GM03348 (cell line): ENCODE measurements around the gene AKT1.
"Not testable (repeated sequence)": the region's sequence is repeated elsewhere in the genome, so short reads cannot be mapped to it uniquely, and the experiment has no call there.

ENCODE experiments used
- DNase-seq: peaks from one replicate; pipeline ENCODE4 v3.0.0; 2012; ENCODE audit warnings: low spot score

The AKT1 gene

DNA sequence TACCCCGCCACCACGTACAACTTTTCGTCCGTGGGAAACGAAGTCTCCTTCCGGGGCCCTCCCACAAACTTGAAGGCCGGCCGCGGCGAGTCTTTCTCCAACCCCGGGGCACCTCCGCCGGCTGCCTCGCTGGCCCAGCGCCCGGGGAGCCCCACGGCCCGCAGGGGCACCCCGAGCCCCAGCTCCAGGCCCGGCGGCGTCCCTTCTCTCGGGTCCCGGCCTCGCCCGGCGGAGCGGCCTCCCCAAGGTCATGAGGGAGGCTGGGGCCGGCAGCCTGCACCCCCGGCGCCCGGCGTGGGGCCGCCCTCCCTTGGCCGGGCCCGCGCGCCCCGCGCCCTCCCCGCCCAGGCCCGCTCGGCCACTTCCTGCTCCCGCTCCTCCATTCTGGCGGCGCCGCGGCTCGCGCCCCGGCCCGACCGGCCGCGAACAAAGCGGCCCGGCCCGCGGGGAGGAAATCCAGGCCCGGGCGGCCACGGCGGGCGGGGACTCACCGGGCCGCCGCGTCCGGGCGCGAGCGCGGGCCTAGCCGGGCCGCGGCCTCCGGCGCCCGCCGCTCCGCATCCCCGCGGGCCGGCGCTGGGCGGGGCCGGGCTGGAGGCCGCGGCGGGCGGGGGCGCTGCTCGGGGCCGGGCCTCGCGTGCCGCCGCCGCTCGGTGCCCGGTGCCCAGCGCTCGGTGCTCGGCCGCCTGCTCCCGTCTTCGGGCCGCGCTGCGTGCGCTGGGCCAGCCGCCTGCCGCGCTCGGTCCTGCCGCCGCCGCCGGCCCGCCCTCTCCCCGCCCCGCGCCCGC lies at the start of gene AKT1:
TSS of gene AKT1 (minus strand) at position 756 of the 788 bp plus-strand sequence. CDS start 3,105 bp downstream, outside the sequence.
- peak; percentile 75 for DNase-seq

DNA sequence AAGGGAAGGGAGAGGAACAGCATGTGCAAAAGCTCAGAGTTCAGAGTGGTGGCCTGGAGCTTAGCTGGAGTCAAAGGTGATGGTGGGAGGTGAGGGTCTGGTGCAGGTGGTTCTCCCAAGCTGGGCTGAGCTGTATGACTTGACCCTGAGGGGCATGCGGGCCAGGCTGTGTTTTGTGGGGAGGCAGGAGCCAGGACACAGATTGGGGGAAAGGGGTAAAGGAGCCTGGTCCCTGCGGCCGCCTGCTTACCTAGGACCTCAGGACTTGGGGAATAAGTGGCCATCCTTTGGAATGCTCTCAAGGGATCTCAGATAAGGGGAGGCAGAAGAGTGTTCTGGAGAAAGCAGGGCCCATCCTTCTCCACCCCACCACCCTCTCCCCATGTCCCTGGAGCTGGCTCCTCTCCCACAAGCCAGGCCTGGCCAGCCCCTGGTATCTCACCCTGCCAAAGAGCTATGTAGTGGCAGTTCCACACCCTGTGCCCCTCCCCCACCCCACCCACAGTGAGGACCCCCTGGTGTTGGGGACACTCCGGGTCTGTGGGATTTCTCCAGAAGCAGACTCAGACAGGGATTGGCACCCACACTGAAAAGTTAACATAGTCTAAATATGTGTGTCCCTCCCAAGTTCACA lies 49.6 kb upstream of the AKT1 start:
- DNase-seq, result no peak

DNA sequence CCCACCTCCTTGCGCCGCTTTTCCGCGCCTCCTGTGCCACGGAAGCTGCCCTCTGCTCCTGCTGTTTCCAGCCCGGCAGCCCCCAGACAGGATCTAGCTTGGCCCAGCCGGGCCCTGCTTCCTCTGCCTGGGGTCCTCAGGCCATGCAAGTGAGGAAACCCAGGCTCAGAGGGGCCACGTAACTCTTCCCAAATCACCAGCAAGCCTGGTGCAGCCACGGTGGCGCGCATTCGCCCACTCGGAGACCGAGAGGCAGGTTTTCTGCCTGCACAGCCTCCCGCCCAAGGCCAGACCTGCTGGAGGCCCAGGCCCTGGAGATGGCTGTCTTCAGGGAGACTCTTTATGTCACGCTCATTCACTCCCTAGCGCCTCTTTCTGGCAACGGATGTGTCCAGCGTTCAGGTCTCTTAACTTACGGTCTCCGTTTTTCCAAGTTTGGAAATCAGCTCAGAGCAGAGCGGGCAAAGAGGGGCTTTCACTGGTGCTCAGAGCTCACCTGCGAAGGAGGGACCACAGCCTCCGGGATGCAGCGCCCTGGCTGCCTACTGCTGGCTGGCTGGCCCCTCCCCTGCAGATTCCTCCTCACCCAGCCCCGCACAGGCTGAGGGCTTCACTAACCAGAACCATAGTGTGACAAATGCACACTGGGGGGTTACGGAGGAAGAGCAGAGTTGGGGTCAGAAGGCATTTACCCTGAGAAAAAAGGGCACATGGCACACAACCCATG lies 48.9 kb upstream of the AKT1 start:
- no peak for DNase-seq

DNA sequence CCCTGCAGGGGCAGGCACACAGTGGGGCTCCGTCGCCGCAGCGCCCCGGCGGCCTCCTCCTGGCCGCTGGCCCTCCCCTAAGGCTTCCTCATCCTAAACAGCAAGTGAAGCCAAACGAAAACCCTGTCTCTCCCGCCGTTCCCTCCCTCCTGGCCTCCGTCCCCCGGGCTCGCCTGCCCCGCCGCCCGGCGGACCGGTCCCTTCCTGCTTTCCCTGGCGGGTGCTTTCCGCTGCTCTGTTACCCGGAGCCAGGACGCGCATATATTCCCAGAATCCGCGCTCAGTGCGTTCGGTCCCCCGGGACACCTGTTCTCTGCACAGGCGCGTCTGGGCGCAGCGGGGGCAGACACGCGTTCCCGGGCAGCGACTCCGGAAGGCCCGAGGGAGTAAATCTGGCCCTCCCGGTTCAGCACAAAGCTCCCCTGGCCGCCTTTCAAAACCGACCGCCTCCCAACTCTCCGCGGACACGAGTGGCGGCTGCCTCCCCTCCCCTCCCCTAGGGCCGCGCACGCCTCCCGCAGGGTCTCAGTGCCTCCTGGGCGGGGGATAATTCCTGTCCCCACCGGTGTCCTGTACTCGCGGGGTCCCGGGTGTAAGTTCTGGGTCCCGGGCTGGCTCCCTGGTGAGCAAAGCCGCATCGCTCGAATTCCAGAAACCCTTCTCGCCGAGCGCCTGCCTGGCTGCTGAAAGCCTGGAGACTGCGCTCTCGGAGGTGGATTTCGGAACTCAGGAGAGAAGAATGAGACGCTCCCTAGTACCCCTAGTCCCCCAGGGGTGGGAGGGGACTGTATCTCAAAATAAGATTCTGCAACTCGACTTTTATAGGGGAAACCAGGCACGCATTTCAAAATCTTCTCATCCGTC lies 48.1 kb upstream of the AKT1 start:
- DNase-seq, result peak; percentile 53

DNA sequence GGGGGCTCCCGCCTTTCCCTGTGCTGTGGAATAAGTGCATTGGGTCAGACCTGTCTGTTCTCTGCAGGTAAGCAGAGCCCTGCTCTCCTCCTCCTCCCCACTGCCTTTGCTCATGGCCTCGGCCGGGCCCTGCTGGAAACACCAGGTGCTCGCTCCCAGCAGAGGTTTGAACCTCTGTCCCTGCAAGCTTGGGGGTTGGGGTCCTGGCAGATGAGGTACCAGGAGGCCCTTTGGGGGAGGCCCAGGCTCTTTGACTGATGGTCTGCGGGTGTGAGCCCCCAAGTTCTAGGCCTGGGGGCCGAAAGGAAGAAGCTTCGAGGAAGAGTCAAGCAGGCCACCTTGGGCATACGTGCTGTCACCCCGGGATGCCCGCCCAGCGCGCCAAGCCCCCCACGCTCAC lies 47.5 kb upstream of the AKT1 start:
- DNase-seq, result no peak

DNA sequence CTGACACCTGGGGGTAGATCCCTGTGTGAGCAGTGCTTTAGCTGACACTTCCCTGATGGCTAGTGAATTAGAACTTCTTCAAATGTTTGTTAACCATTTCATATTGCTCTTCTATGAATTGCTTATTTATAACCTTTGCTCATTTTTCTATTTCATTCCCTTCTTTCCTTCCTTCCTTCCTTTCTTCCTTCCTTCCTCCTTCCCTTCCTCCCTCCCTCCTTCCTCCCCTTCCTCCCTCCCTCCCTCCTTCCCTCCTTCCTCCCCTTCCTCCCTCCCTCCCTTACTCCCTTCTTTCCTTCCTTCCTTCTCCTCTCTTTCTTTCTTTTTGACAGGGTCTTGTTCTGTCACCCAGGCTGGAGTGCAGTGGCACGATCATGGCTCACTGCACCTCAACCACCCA lies 46.2 kb upstream of the AKT1 start:
- no peak for DNase-seq

DNA sequence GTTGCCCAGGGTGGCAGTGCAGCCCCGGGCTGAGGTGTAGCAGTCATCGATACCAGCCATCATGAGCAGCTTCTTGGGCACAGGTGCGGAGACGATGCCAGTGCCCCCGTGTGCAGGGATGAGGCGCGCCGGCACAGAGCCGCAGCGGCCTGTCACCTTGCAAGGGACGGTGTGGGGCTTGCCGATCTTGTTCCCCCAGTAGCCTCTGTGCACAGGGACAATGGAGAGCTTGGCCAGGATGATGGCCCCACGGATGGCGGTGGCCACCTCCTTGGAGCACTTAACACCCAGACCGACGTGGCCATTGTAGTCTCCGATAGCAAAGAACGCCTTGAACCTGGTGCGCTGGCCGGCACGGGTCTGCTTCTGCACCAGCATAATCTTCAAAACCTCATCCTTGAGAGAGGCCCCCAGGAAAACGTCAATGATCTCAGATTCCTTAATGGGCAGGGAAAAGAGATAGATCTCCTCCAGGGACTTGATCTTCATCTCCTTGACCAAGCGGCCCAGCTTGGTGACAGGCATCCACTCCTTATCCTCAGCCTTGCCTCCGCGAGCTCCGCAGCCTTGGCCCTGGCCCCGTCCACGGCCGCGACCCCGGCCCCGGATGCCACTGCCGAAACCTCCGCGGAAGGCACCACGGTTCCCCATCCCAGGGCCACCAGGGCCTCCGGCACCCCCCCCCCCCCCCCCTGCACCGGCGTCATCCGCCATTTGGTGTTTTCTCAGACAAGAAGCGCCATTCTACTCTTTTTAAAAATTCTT lies 40.8 kb upstream of the AKT1 start:
- DNase-seq, result not testable (repeated sequence)

DNA sequence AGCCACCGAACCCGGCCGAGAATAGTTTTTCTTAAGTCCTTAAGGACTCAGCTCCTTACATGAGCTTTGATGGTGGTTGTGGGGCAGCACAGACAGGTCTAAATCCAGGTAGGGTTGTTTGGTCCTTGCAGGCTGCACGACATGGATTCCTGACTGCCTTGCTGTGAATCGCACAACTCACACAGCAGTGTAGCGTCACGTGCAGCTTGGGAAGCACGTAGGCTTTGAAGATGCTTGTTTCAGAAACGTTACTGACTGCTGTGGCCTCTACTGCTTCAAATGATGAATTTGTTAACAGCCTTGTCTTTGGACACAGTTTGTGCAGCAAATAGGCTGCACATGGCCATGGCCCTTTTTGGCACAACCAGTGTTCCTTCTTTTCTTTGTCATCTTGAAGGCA lies 35.2 kb upstream of the AKT1 start:
- no peak for DNase-seq

DNA sequence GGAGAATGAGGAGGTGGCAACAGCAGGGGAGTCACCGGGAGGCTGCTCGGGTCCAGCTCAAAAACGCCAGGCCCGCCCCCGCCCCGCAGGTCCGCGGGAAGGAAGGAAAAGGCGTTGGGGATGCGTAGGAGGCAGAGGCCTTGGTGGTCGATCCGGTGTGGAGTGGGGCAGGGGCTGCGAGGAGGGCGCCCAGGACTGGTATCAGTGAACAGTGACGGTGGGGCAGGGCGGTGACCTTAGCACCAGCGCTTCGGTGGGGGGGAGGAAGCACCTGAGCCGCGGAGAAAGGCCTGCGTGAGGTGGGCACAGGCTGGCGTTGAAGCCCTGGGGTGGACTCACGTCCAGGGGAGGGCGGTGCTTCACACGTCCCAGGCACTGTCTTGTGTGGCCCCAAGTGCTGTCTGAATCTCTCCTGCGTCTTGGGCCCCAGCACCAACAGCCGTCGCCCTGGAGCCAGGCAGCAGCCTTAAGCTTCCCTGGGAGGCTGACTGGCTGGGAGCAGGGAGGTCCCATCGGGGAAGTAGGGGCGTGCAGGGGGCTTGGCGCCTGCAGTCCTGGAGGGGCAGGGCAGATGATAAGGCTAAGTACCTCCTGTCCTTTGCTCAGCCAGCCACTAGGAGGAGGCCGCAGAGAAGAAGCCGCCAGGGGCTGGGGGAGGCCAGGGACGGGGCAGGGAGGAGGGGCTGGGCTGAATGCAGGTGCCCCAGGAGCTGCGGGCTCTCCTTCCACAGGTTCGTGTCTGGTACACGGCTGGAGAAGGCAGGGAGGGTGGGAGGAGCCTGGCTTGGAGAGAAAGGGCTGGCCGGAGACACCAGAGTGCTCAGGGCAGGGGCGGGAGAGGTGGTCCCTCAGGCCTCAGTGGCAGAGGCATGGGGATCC lies 31.9 kb upstream of the AKT1 start:
- peak; percentile 77 for DNase-seq

DNA sequence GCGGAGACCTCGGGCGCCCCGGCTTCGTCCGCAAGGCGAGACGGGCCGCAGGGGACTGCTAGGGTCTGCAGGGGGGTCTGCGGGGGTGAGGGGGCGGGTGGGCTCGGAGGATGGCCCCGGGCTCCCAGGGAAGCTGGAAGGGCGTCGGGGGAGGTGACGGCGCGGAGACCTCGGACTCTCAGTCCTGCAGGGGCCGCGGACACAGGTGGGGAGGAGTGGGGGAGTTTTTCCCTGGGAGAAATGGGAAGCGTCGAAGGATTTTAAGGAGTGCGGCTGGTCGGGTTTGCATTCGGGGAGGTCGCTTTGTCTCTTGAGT lies 31.3 kb upstream of the AKT1 start:
- peak; percentile 12 for DNase-seq

DNA sequence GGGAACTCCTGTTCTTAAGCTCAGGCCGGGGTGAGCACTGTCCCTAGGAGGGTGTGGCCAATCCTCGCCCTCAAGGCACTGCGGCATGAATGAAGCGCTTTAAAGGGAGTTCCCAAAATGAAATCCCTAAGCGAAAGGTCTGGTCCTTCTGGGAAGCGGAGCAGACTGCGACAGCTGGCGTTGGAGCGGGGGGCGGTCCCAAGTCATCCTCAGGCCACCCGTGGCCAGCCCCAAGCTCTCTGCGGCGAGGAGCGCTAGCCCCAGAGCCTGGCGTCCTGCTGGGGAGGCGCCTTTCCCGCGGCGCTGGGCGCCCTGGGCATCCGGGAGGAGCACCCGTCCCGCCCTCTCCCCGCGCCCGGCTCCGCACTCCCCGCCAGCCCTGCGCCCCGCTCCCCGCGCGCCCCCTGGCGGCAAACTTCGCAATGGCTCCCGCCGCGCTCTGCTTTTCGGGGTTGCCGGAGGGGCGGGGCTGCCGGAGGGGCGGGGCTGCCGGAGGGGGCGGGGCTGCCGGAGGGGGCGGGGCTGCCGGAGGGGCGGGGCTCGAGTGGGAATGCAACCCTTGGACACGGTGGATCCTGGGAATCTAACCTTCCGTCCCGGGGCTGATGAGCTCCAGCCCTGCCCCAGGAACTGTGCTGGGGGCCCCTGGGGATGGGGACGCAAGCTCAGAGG lies 30.8 kb upstream of the AKT1 start:
- peak; percentile 96 for DNase-seq

DNA sequence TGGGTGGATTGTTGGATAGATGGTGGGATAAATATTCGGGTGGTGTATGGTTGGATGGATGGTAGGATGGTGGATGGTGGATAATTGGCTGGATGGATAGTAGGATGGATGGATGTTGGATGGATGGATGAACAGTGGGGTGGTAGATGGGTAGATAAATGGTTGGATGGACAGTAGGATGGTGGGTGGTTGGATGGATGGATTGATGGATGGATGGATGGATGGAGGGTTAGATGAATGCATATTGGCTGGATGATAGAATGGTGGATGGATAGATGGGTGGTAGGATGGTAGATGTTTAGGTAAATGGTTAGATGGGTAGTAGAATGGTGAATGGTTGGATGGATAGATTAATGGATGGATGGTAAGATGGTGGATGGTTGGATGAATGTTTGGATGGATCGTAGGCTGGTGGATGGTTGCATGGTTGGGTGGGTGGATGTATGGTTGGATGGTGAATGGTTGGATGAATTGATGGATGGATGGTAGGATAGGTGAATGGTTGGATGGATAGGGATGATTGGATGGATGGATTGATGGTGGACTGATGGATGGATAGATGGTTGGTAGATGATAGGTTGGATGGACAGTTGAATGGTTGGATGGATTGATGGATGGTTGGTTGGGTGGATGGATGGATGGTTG lies 28.9 kb upstream of the AKT1 start:
- no peak for DNase-seq

DNA sequence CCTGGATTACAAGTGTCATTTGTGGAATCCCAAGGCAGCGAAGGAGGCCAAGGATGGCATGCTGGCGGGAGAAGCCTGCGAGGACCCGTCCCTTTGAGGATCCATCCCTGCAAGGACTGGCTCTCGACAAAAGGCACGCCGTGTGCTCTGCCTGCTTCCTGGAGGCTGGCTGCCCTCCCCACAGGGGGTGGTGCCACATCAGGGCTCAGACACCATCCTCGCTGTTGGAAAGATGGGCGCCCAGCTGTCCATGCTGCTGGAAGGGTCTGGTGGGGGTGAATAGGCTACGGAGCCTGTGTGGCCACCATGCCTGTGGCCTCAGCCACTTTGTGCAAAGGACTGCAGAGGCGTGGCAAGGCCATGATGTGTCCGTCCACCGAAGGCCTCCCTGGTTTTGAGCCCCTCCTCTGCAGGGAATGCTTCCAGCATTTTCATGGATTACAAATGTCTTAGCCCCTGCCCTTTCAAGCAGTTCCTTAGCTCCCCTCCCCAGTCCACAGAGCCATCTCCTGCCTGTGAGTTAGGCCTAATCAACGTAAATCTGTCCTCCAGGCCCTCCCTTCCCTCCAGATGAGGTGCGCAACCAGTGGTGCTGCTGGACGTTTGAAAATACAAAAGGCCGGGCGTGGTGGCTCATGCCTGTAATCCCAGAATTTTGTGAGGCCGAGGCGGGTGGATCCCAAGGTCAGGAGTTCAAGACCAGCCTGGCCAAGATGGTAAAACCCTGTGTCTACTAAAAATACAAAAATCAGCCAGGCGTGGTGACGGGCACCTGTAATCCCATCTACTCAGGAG lies 27.5 kb upstream of the AKT1 start:
- no peak for DNase-seq

DNA sequence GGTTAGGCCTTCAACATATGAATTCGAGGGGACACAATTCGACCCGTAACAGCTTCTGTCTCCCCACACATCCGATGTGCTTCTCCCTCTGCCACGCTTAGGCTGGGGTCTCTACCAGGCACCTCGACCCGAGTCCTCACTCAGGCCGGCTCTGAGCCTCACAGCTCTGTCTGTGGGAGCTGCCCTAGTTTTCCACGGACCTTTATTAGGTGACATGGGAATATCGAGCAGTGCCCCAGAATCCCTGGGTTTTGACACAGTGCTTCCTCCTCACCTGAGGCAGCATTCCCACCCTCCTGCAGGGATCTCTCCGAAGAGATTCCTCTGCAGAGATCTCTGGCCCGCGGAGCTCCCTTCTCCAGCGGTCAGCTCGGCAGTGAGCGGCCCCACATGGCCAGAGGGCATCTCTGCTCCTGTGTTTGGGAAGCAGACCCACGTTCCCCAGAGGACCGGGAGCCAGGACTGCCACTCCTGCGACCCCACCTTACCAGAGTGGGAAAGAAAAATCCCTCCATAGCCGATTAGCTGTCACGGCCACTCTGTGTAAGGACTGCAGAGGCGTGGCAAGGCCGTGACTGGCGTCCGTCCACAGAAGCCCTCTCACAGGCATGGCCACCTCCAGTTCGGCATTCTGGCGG lies 26.5 kb upstream of the AKT1 start:
- DNase-seq, result no peak

DNA sequence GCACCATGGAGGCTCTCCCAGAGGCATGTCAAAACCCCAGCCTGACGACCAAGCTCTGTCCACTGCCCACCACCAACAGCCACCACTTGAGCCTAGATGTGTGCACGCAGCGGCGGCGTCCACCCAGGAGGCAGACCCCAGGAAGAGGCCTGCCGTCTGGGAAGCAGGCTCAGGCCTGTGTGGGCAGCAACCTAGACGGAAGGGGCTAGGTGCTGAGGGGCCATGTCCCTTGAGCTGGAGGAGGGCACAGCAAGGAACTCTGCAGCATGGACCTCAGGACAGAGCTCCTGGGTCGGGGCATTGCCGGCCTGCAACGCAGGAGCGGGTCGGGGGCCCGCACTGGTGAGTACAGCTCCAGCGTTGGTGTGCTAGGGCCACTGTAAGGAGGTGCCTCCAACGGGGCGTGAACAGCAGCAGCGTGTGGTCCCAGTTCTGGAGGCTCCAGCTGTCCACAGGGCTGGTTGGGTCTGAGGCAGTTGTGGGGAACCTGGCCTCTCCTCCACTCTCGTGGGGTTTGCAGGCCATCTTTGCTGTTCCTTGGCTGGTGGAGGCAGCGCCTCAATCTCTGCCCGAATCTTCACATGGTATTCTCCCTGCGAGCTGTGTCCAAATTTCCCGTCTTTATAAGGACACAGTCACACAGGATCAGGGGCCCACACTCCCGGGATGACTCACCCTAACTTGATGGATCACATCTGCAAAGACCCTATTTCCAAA lies 25.8 kb upstream of the AKT1 start:
- no peak for DNase-seq

DNA sequence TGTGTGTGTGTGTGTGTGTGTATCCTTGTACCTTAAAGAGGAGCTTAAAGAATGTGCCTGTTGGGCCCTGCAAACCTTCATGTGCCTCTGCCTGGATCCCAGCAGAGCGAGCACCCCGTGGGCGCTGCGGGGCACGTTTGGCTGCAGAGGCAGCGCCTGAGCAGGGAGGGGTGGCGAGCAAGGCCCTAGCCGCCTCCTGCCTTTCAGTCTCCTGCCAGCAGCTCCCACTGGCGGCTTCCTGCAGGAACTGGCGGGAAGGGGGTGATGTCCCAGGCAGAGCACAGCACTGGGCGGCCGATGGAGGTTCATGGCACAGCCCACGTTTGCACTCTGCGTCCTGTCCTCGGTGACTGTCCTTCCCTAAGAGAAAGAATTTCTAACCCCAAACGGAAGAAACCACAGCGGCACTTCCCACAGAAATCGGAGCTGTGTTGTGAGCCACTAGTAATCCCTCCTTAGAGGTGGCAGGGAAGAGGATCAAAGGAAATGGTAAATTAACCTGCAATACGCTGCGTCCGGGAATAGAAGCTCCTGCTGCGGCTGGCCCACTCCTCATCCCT lies 25.2 kb upstream of the AKT1 start:
- peak; percentile 70 for DNase-seq

DNA sequence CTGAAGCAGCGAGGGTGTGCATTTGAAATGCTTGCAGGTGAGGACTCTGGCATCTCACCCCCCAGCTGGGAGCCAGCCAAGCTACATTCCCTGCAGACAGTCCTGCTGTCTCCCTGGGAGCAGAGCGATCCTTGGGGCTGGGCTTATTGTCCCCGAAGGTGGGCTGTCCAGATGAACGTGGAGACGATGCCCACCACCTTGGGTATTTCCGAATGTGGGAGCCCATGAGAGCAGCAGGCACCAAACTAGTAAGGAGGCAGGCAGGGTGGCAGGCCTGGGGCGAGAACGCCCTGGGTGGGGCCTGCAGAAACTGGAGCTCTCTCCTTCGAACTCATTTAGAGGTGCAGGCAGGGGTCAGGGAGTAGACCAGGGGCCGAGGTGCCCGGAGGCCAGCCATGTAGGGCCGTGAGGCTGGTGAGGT lies 23.8 kb upstream of the AKT1 start:
- DNase-seq, result no peak
